H1 (cell line): ENCODE data around the gene SPRN. TPM values are rescaled to one million over a fixed set of nuclear protein-coding genes. Genes with fewer than 3 reads are reported as not detected.

Experiments
- CTCF ChIA-PET: fragments of 300-600 bp; sonication (Branson Sonifier 250); formaldehyde crosslinking; loops from one replicate; lab custom pipeline; 2021; ENCODE audit not compliant: partially characterized antibody; lab: Charles Lee
- POLR2A ChIA-PET: fragments of 300-600 bp; sonication (Branson Sonifier 250); formaldehyde crosslinking; loops from one replicate; lab custom pipeline; 2021; ENCODE audit warnings: inconsistent platforms; ENCODE audit not compliant: partially characterized antibody; lab: Charles Lee
- DNase-seq, 2 experiments: peaks; one replicate each; pipeline versions ENCODE4 v3.0.0 to v3.0.0-alpha.2; 2010 to 2022; ENCODE audit warnings: low spot score in 2 of 2, low read depth in 1 of 2, mixed read lengths in 1 of 2
- FAIRE-seq: peaks from 2 replicates; lab custom pipeline; 2011; peaks lifted over from hg19 to GRCh38; lab: Jason Lieb, UNC
- H2AFZ ChIP-seq: 2 replicates; pipeline ENCODE4 v1.8.1; 2012; ENCODE audit warnings: low read length, inconsistent platforms
- H2AK5ac ChIP-seq: 2 replicates; pipeline ENCODE4 v1.6.1; 2013; ENCODE audit warnings: low read depth, low read length
- H2BK120ac ChIP-seq: replicated peaks from 2 replicates; pipeline ENCODE3; 2013; ENCODE audit warnings: low read depth, low read length, inconsistent platforms
- H2BK12ac ChIP-seq: 2 replicates; pipeline ENCODE4 v1.6.1; 2013; ENCODE audit warnings: low read depth, low read length
- H2BK15ac ChIP-seq: 2 replicates; pipeline ENCODE4 v1.6.1; 2013; ENCODE audit warnings: low read length
- H2BK20ac ChIP-seq: 2 replicates; pipeline ENCODE4 v1.6.1; 2013; ENCODE audit warnings: low read length
- H2BK5ac ChIP-seq: 2 replicates; pipeline ENCODE4 v1.6.1; 2013; ENCODE audit warnings: low read depth, low read length
- H3K14ac ChIP-seq: 2 replicates; pipeline ENCODE4 v1.6.1; 2013; ENCODE audit warnings: inconsistent platforms; ENCODE audit not compliant: insufficient read length
- H3K18ac ChIP-seq: 2 replicates; pipeline ENCODE4 v1.6.1; 2013; ENCODE audit warnings: low read length; ENCODE audit errors: extremely low read depth
- H3K23ac ChIP-seq: 2 replicates; pipeline ENCODE4 v1.6.1; 2013; ENCODE audit warnings: inconsistent platforms; ENCODE audit not compliant: insufficient read length
- H3K23me2 ChIP-seq: 2 replicates; pipeline ENCODE4 v1.6.1; 2013; ENCODE audit warnings: low read depth, low read length
- H3K27ac ChIP-seq: 2 replicates; pipeline ENCODE4 v1.6.1; 2011; ENCODE audit warnings: low read depth, low read length, inconsistent platforms
- H3K27me3 ChIP-seq, 4 experiments: replicated peaks in 1 of 4; 1 replicate in 1 of 4; 2 replicates in 3 of 4; pipeline versions ENCODE4 v1.6.1 to v1.8.1; 2011 to 2013; ENCODE audit warnings: low read length in 3 of 4, mild to moderate bottlenecking in 3 of 4, inconsistent platforms in 2 of 4, mixed read lengths in 2 of 4, moderate library complexity in 1 of 4; ENCODE audit not compliant: control insufficient read depth in 3 of 4, insufficient read depth in 3 of 4; ENCODE audit errors: extremely low read depth in 1 of 4
- H3K36me3 ChIP-seq, 4 experiments: 2 replicates each; pipeline versions ENCODE4 v1.6.1 to v1.8.1; 2011 to 2013; ENCODE audit warnings: mild to moderate bottlenecking in 4 of 4, low read length in 3 of 4, moderate library complexity in 2 of 4, control low read depth in 1 of 4, inconsistent platforms in 1 of 4; ENCODE audit not compliant: insufficient read depth in 4 of 4, control insufficient read depth in 2 of 4
- H3K4ac ChIP-seq: replicated peaks from 2 replicates; pipeline ENCODE3; 2013; ENCODE audit warnings: low read length, low read depth, mixed read lengths, inconsistent platforms; ENCODE audit not compliant: insufficient read length
- H3K4me1 ChIP-seq, 4 experiments: replicated peaks in 1 of 4; 1 replicate in 1 of 4; 2 replicates in 3 of 4; pipeline versions ENCODE4 v1.6.1 to v1.8.1; 2011 to 2013; ENCODE audit warnings: low read length in 3 of 4, inconsistent platforms in 2 of 4, mixed read lengths in 1 of 4; ENCODE audit not compliant: insufficient read depth in 4 of 4, control insufficient read depth in 3 of 4
- H3K4me2 ChIP-seq, 2 experiments: 2 replicates each; pipeline versions ENCODE4 v1.6.1 to v1.8.1; 2011 to 2013; ENCODE audit warnings: low read depth in 2 of 2, low read length in 2 of 2, control low read depth in 1 of 2, inconsistent platforms in 1 of 2, mild to moderate bottlenecking in 1 of 2; ENCODE audit not compliant: insufficient read depth in 1 of 2
- H3K4me3 ChIP-seq, 4 experiments: fragments of 200-600, 300-600 bp in 1 of 4; sonication (generic), shearing (Covaris generic), sonication (Bioruptor Twin) in 1 of 4; 2 replicates each; pipeline versions ENCODE4 v1.5.1 to v1.8.1; 2011 to 2016; ENCODE audit warnings: low read length in 4 of 4, low read depth in 3 of 4, control low read depth in 2 of 4, inconsistent platforms in 2 of 4, mild to moderate bottlenecking in 2 of 4, mixed read lengths in 1 of 4, moderate library complexity in 1 of 4; ENCODE audit not compliant: insufficient read depth in 2 of 4; ENCODE audit errors: extremely low read depth in 1 of 4
- H3K56ac ChIP-seq: replicated peaks from 2 replicates; pipeline ENCODE3; 2013; ENCODE audit warnings: low read depth, mild to moderate bottlenecking, mixed read lengths, low read length, inconsistent platforms; ENCODE audit not compliant: insufficient read length
- H3K79me1 ChIP-seq: 2 replicates; pipeline ENCODE4 v1.6.1; 2013; ENCODE audit warnings: low read depth, low read length, control low read depth
- H3K79me2 ChIP-seq, 2 experiments: 2 replicates each; pipeline versions ENCODE4 v1.6.1 to v1.8.1; 2012 to 2013; ENCODE audit warnings: low read length in 2 of 2, mild to moderate bottlenecking in 2 of 2, inconsistent platforms in 1 of 2; ENCODE audit not compliant: insufficient read depth in 2 of 2, control insufficient read depth in 1 of 2
- H3K9ac ChIP-seq, 4 experiments: replicated peaks in 1 of 4; 1 replicate in 1 of 4; 2 replicates in 3 of 4; pipeline versions ENCODE4 v1.6.1 to v1.8.1; 2011 to 2013; ENCODE audit warnings: low read depth in 3 of 4, low read length in 3 of 4, control low read depth in 2 of 4, mild to moderate bottlenecking in 2 of 4, moderate library complexity in 2 of 4, inconsistent platforms in 1 of 4; ENCODE audit errors: extremely low read depth in 1 of 4
- H3K9me3 ChIP-seq, 2 experiments: 2 replicates each; pipeline versions ENCODE4 v1.6.1 to v1.8.1; 2012 to 2013; ENCODE audit warnings: mild to moderate bottlenecking in 2 of 2, moderate library complexity in 2 of 2, control low read depth in 1 of 2, inconsistent platforms in 1 of 2, low read depth in 1 of 2, low read length in 1 of 2, mixed read lengths in 1 of 2; ENCODE audit not compliant: insufficient read depth in 2 of 2
- H4K20me1 ChIP-seq, 2 experiments: replicated peaks in 1 of 2; 2 replicates each; pipeline versions ENCODE3 to v1.8.1; 2011 to 2013; ENCODE audit warnings: inconsistent platforms in 2 of 2, low read length in 2 of 2, mild to moderate bottlenecking in 1 of 2; ENCODE audit not compliant: insufficient read depth in 2 of 2, control insufficient read depth in 1 of 2
- H4K5ac ChIP-seq: 2 replicates; pipeline ENCODE4 v1.6.1; 2013; ENCODE audit warnings: low read length, low read depth, mixed read lengths, inconsistent platforms; ENCODE audit not compliant: insufficient read length
- H4K8ac ChIP-seq: 2 replicates; pipeline ENCODE4 v1.8.0; 2013; ENCODE audit warnings: mild to moderate bottlenecking, moderate library complexity, low read length, inconsistent platforms; ENCODE audit not compliant: insufficient read depth; ENCODE audit errors: extremely low read depth
- H4K91ac ChIP-seq: replicated peaks from 2 replicates; pipeline ENCODE3; 2013; ENCODE audit warnings: low read length, mixed read lengths, inconsistent platforms; ENCODE audit not compliant: insufficient read length
- CHD1 ChIP-seq: IDR thresholded peaks from 2 replicates; pipeline ENCODE4 v1.6.1; 2012; ENCODE audit warnings: low read depth, low read length, improper control_type of control experiment
- HDAC6 ChIP-seq: IDR thresholded peaks from one replicate; pipeline ENCODE4 v1.7.1; 2012; ENCODE audit warnings: low read depth, mild to moderate bottlenecking, inconsistent platforms, low read length, moderate library complexity
- KDM4A ChIP-seq: IDR thresholded peaks from one replicate; pipeline ENCODE4 v1.7.1; 2012; ENCODE audit warnings: low read depth, mild to moderate bottlenecking, moderate library complexity, low read length, inconsistent platforms; ENCODE audit not compliant: severe bottlenecking
- PHF8 ChIP-seq: fragments of 200-600 bp; sonication (generic); conservative IDR thresholded peaks from 2 replicates; pipeline ENCODE4 v1.7.1; 2012; ENCODE audit warnings: low read depth, mild to moderate bottlenecking, inconsistent platforms, low read length, moderate library complexity
- RAD21 ChIP-seq, 2 experiments: IDR thresholded peaks in 1 of 2; conservative IDR thresholded peaks in 1 of 2; 2 replicates each; pipeline ENCODE4 v1.6.1; 2011; ENCODE audit warnings: low read depth in 2 of 2, low read length in 2 of 2, improper control_type of control experiment in 1 of 2, inconsistent platforms in 1 of 2, mild to moderate bottlenecking in 1 of 2, moderate library complexity in 1 of 2
- RBBP5 ChIP-seq: IDR thresholded peaks from 2 replicates; pipeline ENCODE4 v1.7.1; 2012; ENCODE audit warnings: low read depth, mild to moderate bottlenecking, inconsistent platforms, low read length, moderate library complexity, borderline replicate concordance
- RXRA ChIP-seq: IDR thresholded peaks from 2 replicates; pipeline ENCODE4 v1.6.1; 2011; ENCODE audit warnings: low read depth, mild to moderate bottlenecking, low read length, moderate library complexity; ENCODE audit not compliant: insufficient read depth
- SIX5 ChIP-seq: IDR thresholded peaks from 2 replicates; pipeline ENCODE4 v1.6.1; 2011; ENCODE audit warnings: mild to moderate bottlenecking, low read depth, low read length
- SP2 ChIP-seq: IDR thresholded peaks from 2 replicates; pipeline ENCODE4 v1.6.1; 2012; ENCODE audit warnings: mild to moderate bottlenecking, low read length, inconsistent platforms
- TAF1 ChIP-seq: IDR thresholded peaks from 2 replicates; pipeline ENCODE4 v1.6.1; 2011; ENCODE audit warnings: mild to moderate bottlenecking, low read depth, low read length
- TEAD4 ChIP-seq: IDR thresholded peaks from 2 replicates; pipeline ENCODE4 v1.6.1; 2012; ENCODE audit warnings: low read depth, low read length, inconsistent platforms, mixed read lengths
- WGBS, 2 experiments: shearing (Covaris generic) in 1 of 2; methylation state at CpG; one replicate each; pipeline versions ENCODE4 v1.1.6 to v1.1.7; 2013 to 2015; ENCODE audit warnings: low lambda C conversion rate in 2 of 2, mixed read lengths in 2 of 2, inconsistent platforms in 1 of 2, low coverage in 1 of 2, missing lambda C conversion rate in 1 of 2; ENCODE audit not compliant: insufficient replicate concordance in 2 of 2, insufficient coverage in 1 of 2, insufficient read length in 1 of 2; ENCODE audit errors: extremely low coverage in 1 of 2, missing lambda C conversion rate in 1 of 2; 5-methylcytosine and 5-hydroxymethylcytosine counted together
- polyA plus RNA-seq, 7 experiments: library from polyadenylated mRNA; depleted of rRNA in 3 of 7; stranded (reverse) in 5 of 7; unstranded in 2 of 7; fragments of >200 nt in 5 of 7; fragments of 200-250 nt in 2 of 7; gene quantifications; 1 replicate in 5 of 7; 2 replicates in 1 of 7; 4 replicates in 1 of 7; pipeline versions ENCODE4 v1.2.1 to v1.2.3, GENCODE V29; 2011 to 2013; ENCODE audit warnings: missing spikeins in 2 of 7, mixed read lengths in 2 of 7
- total RNA-seq: library from RNA; stranded (reverse); fragmentation: NEBNext Ultra II Directional; extraction: Animal tissue kit (Norgen Biotek cat#: 25700); gene quantifications from 2 replicates; pipeline ENCODE4 v1.2.1, GENCODE V29; 2021
- TF ChIP-seq, protein P1 (sequence below): IDR thresholded peaks from 2 replicates; pipeline ENCODE4 v1.6.1; 2011; ENCODE audit warnings: low read length, improper control_type of control experiment

SPRN gene
- total and polyA plus RNA-seq, 2 of the 8 experiments (the other 6 are each of a cell fraction or from before 2014, with no cell fraction given): 0.23 to 0.24 TPM

DNA sequence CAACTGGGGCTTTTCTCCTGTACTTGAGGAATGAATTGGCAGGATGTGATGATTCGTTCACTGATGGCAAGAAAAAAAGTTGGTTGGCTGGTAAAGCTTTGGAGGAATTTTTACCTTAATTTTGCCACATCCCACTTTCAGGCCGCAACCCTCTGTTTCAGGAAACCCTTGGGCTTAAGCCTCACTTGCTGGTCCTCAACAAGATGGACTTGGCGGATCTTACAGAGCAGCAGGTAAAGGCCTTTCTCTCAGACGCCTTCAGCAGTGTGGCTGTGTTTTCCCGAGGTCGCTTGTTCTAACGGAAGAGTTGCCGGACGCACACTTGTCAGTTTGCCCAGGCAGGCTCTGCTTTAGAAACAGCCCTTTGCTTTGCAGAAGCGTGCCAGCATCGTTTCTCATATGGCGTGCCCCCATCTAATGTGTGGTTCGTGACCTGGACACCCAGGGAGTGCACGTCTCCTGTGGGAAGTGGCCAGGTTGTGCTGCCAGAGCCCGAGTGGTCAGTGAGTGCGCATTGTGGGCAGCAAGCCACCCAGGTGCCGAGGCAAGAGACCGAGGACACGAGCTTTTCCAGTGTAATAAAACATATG lies 28.3 kb downstream of the SPRN start:
- WGBS, 2 experiments: 92% methylated on average over 19 of the region's 19 CpGs; no CpG with 5 or more reads in 1 of the 2 experiments
- Histone ChIP-seq H3K79me2 (peaks cover 0 to 25% of the 10 kb centered on the region in 2 experiments; a peak in 2 of 4 replicates), H3K4me1 (peaks cover 0 to 3% (median 0%) of the 10 kb centered on the region in 4 experiments; a peak in 3 of 7 replicates), H3K56ac (no peak overlapping the region), H3K79me1 (peaks cover 7% of the 10 kb centered on the region), H3K9me3 (no peaks in the 10 kb centered on the region), H2BK12ac (no peak overlapping the region), H3K14ac (no peak overlapping the region), H3K23me2 (0 out of 2 replicates have a peak, but pooled peaks cover 2% of the 10 kb centered on the region), H2AK5ac (no peak overlapping the region), H3K9ac (no peak overlapping the region), H3K4ac (no peak overlapping the region), H3K18ac (no peak overlapping the region), H3K23ac (no peak overlapping the region), H3K27me3 (no peaks in the 10 kb centered on the region), H3K4me3 (no peak overlapping the region), H3K36me3 (peaks cover 6 to 42% (median 21%) of the 10 kb centered on the region in 4 experiments; a peak in 7 of 8 replicates), H2BK5ac (no peak overlapping the region), H4K5ac (no peak overlapping the region), H2BK15ac (no peak overlapping the region), H3K27ac (no peak overlapping the region), H4K8ac (no peak overlapping the region), H3K4me2 (no peak overlapping the region), H2BK20ac (no peak overlapping the region), H4K91ac (no peak overlapping the region), H4K20me1 (peaks cover 0 to 8% of the 10 kb centered on the region in 2 experiments), H2AFZ (no peak overlapping the region), H2BK120ac (no peak overlapping the region)
- ChIA-PET CTCF (no interaction called here), POLR2A (no interaction called here)
- FAIRE-seq (no peak), DNase-seq (no peak)
- TF ChIP-seq TAF1 (no peak), RBBP5 (no peak), CHD1 (no peak), SIX5 (no peak), PHF8 (no peak), RXRA (no peak), KDM4A (no peak), SP2 (no peak), TEAD4 (no peak), HDAC6 (no peak), RAD21 (IDR thresholded peaks at IDR 0.05 in 1 of 2, conservative IDR thresholded peaks at IDR 0.05 in 1 of 2; ENCODE audit: low read depth in 2 of 2, low read length in 2 of 2) (no peak)
- TF ChIP-seq, protein P1, sequence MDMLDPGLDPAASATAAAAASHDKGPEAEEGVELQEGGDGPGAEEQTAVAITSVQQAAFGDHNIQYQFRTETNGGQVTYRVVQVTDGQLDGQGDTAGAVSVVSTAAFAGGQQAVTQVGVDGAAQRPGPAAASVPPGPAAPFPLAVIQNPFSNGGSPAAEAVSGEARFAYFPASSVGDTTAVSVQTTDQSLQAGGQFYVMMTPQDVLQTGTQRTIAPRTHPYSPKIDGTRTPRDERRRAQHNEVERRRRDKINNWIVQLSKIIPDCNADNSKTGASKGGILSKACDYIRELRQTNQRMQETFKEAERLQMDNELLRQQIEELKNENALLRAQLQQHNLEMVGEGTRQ: no peak
